Mesenchymal stem cell (in vitro differentiated cells and primary cell): ENCODE results near the gene CACNA1E.

ENCODE experiments used
- DNase-seq: peaks from one replicate; pipeline ENCODE4 v3.0.0-alpha.2; 2013
- H2AFZ ChIP-seq: one replicate; pipeline ENCODE4 v1.6.1; 2013; ENCODE audit warnings: low read depth, mild to moderate bottlenecking, control low read depth, inconsistent platforms, low read length, moderate library complexity
- H2AK5ac ChIP-seq: 2 replicates; pipeline ENCODE4 v1.6.1; 2013; ENCODE audit warnings: low read length, moderate library complexity, mild to moderate bottlenecking, inconsistent platforms; ENCODE audit not compliant: severe bottlenecking
- H2BK120ac ChIP-seq: one replicate; pipeline ENCODE4 v1.6.1; 2013; ENCODE audit warnings: low read depth, mild to moderate bottlenecking, inconsistent platforms, low read length, moderate library complexity
- H2BK12ac ChIP-seq, 2 experiments: one replicate each; pipeline ENCODE4 v1.6.1; 2013; ENCODE audit warnings: inconsistent platforms in 2 of 2, low read length in 2 of 2, mild to moderate bottlenecking in 2 of 2, moderate library complexity in 2 of 2, control low read depth in 1 of 2
- H2BK15ac ChIP-seq: one replicate; pipeline ENCODE4 v1.6.1; 2013; ENCODE audit warnings: mild to moderate bottlenecking, low read depth, inconsistent platforms; ENCODE audit not compliant: poor library complexity, severe bottlenecking
- H2BK5ac ChIP-seq: 2 replicates; pipeline ENCODE4 v1.6.1; 2013; ENCODE audit warnings: low read depth, mild to moderate bottlenecking, low read length, control low read depth, inconsistent platforms; ENCODE audit not compliant: poor library complexity, severe bottlenecking
- H3K14ac ChIP-seq, 2 experiments: one replicate each; pipeline ENCODE4 v1.6.1; 2013; ENCODE audit warnings: inconsistent platforms in 2 of 2, low read length in 2 of 2, control low read depth in 1 of 2, mild to moderate bottlenecking in 1 of 2, moderate library complexity in 1 of 2
- H3K18ac ChIP-seq, 2 experiments: one replicate each; pipeline ENCODE4 v1.6.1; 2013; ENCODE audit warnings: inconsistent platforms in 2 of 2, low read length in 2 of 2, control low read depth in 1 of 2, low read depth in 1 of 2, mild to moderate bottlenecking in 1 of 2
- H3K23ac ChIP-seq, 2 experiments: one replicate each; pipeline ENCODE4 v1.6.1; 2013; ENCODE audit warnings: inconsistent platforms in 2 of 2, low read length in 2 of 2, mild to moderate bottlenecking in 2 of 2, moderate library complexity in 2 of 2, control low read depth in 1 of 2
- H3K27ac ChIP-seq: 2 replicates; pipeline ENCODE4 v1.5.1; 2013; ENCODE audit warnings: mild to moderate bottlenecking, moderate library complexity, low read length, control low read depth, inconsistent platforms; ENCODE audit not compliant: poor library complexity, severe bottlenecking
- H3K27me3 ChIP-seq, 2 experiments: 2 replicates each; pipeline versions ENCODE4 v1.6.1 to v1.7.0; 2013; ENCODE audit warnings: low read length in 2 of 2, mild to moderate bottlenecking in 2 of 2, moderate library complexity in 2 of 2, control low read depth in 1 of 2, inconsistent platforms in 1 of 2; ENCODE audit not compliant: control insufficient read depth in 1 of 2, insufficient read depth in 1 of 2
- H3K36me3 ChIP-seq, 2 experiments: 2 replicates each; pipeline versions ENCODE4 v1.6.1 to v1.7.0; 2013; ENCODE audit warnings: low read length in 2 of 2, control low read depth in 1 of 2, inconsistent platforms in 1 of 2, low read depth in 1 of 2, mild to moderate bottlenecking in 1 of 2; ENCODE audit not compliant: insufficient read depth in 2 of 2, control insufficient read depth in 1 of 2
- H3K4ac ChIP-seq, 2 experiments: one replicate each; pipeline ENCODE4 v1.6.1; 2013; ENCODE audit warnings: inconsistent platforms in 2 of 2, low read length in 2 of 2, mild to moderate bottlenecking in 2 of 2, moderate library complexity in 2 of 2, control low read depth in 1 of 2, low read depth in 1 of 2
- H3K4me1 ChIP-seq: 2 replicates; pipeline ENCODE4 v1.6.1; 2013; ENCODE audit warnings: low read depth, low read length, control low read depth; ENCODE audit not compliant: control insufficient read depth, insufficient read depth
- H3K4me2 ChIP-seq: 2 replicates; pipeline ENCODE4 v1.6.1; 2013; ENCODE audit warnings: low read length, mild to moderate bottlenecking, inconsistent platforms; ENCODE audit not compliant: poor library complexity, severe bottlenecking
- H3K4me3 ChIP-seq, 2 experiments: 2 replicates each; pipeline versions ENCODE4 v1.5.1 to v1.7.0; 2013; ENCODE audit warnings: low read length in 2 of 2, mild to moderate bottlenecking in 2 of 2, control low read depth in 1 of 2, low read depth in 1 of 2; ENCODE audit not compliant: insufficient read depth in 1 of 2
- H3K79me1 ChIP-seq: replicated peaks from 2 replicates; pipeline ENCODE4 v1.6.1; 2013; ENCODE audit warnings: mild to moderate bottlenecking, control low read depth, low read length, inconsistent platforms; ENCODE audit not compliant: poor library complexity, severe bottlenecking
- H3K9ac ChIP-seq: 2 replicates; pipeline ENCODE4 v1.7.0; 2013; ENCODE audit warnings: mild to moderate bottlenecking, low read length, moderate library complexity
- H3K9me3 ChIP-seq: 2 replicates; pipeline ENCODE4 v1.7.0; 2013; ENCODE audit warnings: mild to moderate bottlenecking, low read length; ENCODE audit not compliant: control insufficient read depth
- H4K8ac ChIP-seq: one replicate; pipeline ENCODE4 v1.6.1; 2013; ENCODE audit warnings: inconsistent platforms, mild to moderate bottlenecking, low read length, moderate library complexity
- H4K91ac ChIP-seq: one replicate; pipeline ENCODE4 v1.6.1; 2013; ENCODE audit warnings: mild to moderate bottlenecking, low read length, inconsistent platforms
- WGBS: methylation state at CpG from one replicate; pipeline ENCODE4 v1.1.7; 2013; ENCODE audit warnings: mixed read lengths; 5-methylcytosine and 5-hydroxymethylcytosine counted together

CACNA1E gene

DNA sequence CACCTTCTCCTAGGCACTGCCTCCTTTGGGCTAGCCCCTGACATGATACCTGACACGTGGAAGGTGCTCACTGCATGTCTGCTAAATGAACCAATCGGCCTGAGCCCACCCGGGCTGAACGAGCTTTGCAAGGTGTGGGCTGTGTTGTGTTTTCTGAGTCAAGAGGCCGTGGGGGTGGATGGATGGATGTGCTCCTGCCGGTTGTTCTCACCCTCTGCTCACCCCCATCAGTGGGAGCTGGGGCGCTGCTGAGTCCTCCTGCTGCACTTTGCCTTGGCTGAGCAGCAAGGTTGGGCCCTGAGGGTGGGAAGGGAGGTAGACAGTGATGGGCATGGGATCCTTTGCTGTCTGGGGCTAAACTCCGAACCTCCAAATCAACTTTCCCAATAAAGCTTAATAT, 6.7 kb upstream of the CACNA1E start:
- H3K27me3 ChIP-seq: peaks cover 34 to 75% of the 10 kb centered on the region in 2 experiments
- no peaks in the 10 kb centered on the region for H3K79me1 ChIP-seq
- H2AK5ac ChIP-seq: no peak overlapping the region
- no peak overlapping the region for H2BK15ac ChIP-seq
- no peaks in the 10 kb centered on the region for H3K36me3 ChIP-seq
- no peaks in the 10 kb centered on the region for H3K9me3 ChIP-seq
- no peak overlapping the region for H2AFZ ChIP-seq
- H3K18ac ChIP-seq: no peak overlapping the region
- H2BK120ac ChIP-seq: no peak overlapping the region
- H3K4me1 ChIP-seq: no peaks in the 10 kb centered on the region
- H3K4me2 ChIP-seq: no peak overlapping the region
- H3K14ac ChIP-seq: no peak overlapping the region
- no peak for DNase-seq
- no peak overlapping the region for H4K8ac ChIP-seq
- H3K9ac ChIP-seq: no peak overlapping the region
- no peak overlapping the region for H2BK5ac ChIP-seq
- no peak overlapping the region for H2BK12ac ChIP-seq
- no peak overlapping the region for H3K4me3 ChIP-seq
- no peak overlapping the region for H4K91ac ChIP-seq
- 52% methylated on average over 4 of the region's 8 CpGs for WGBS
- no peak overlapping the region for H3K27ac ChIP-seq
- no peak overlapping the region for H3K4ac ChIP-seq
- no peak overlapping the region for H3K23ac ChIP-seq

DNA sequence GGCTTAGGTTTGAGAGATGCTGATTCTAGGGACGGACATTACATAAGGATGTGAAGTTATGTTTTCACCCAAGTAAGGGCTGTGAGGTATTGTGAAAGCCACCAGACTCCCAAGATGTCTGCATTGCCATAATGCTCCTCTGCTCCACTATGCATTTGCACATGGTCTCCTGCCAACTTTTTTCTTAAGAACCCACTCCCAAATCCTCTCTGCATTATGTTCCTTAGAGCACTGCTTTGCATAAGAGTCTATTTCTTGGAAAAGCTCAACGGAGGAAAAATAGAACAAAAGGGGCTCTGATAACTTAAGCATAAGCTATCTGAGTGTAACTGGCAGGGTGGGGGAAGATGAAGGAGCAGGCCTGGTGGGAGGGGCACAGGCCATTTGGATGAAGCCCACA, 5.0 kb upstream of the CACNA1E start:
- H2BK12ac ChIP-seq: no peak overlapping the region
- H2BK120ac ChIP-seq: no peak overlapping the region
- no peak overlapping the region for H3K9ac ChIP-seq
- no peak overlapping the region for H2BK5ac ChIP-seq
- no peak overlapping the region for H2BK15ac ChIP-seq
- DNase-seq: no peak
- 58% methylated on average over 1 of the region's 2 CpGs for WGBS
- H4K8ac ChIP-seq: no peak overlapping the region
- H3K36me3 ChIP-seq: no peaks in the 10 kb centered on the region
- H3K9me3 ChIP-seq: no peaks in the 10 kb centered on the region
- H3K14ac ChIP-seq: no peak overlapping the region
- no peak overlapping the region for H3K27ac ChIP-seq
- no peaks in the 10 kb centered on the region for H3K79me1 ChIP-seq
- H3K4ac ChIP-seq: no peak overlapping the region
- H2AK5ac ChIP-seq: no peak overlapping the region
- H3K4me3 ChIP-seq: no peak overlapping the region
- peaks cover 5% of the 10 kb centered on the region for H3K4me1 ChIP-seq
- H3K27me3 ChIP-seq: peaks cover 52 to 90% of the 10 kb centered on the region in 2 experiments
- H2AFZ ChIP-seq: no peak overlapping the region
- H3K4me2 ChIP-seq: no peak overlapping the region
- no peak overlapping the region for H3K18ac ChIP-seq
- H3K23ac ChIP-seq: no peak overlapping the region
- H4K91ac ChIP-seq: no peak overlapping the region

DNA sequence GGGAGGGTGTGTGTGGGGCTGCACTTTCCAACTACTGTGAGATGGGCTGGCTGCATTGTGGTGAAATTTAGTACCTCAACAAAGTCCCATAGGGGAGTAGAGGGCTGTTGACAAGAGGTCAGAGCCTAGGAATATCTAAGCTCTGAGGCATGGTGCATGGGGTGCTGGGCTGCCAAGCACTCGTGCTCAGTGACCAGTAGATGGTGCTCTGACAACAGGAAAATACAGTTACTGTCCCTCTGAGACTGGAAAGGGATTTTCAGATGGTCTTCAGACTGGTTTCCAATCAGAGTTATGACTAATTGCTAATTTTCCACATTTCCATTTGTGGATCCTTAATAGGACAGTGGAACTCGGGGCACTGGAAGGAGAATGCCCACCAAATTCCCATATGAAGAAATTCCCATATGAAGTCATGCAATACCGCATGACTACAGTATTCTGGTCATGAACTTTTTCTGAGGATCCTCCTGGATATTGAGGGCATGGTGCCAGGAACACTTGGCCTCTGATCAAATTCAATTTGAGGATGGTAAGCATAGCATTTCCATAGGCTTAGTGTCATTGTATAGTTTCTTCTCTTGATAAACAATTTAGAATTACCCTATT, 4.1 kb upstream of the CACNA1E start:
- H3K4me2 ChIP-seq: no peak overlapping the region
- peaks cover 61 to 92% of the 10 kb centered on the region in 2 experiments for H3K27me3 ChIP-seq
- H3K27ac ChIP-seq: no peak overlapping the region
- no peak overlapping the region for H3K14ac ChIP-seq
- H3K23ac ChIP-seq: no peak overlapping the region
- H3K4me1 ChIP-seq: peaks cover 5% of the 10 kb centered on the region
- no peak overlapping the region for H4K91ac ChIP-seq
- DNase-seq: peak; percentile 44
- H2BK15ac ChIP-seq: no peak overlapping the region
- WGBS: 30% methylated on average over 3 of the region's 3 CpGs
- H2BK12ac ChIP-seq: no peak overlapping the region
- H3K4me3 ChIP-seq: no peak overlapping the region
- no peak overlapping the region for H2BK120ac ChIP-seq
- H2BK5ac ChIP-seq: no peak overlapping the region
- H3K36me3 ChIP-seq: no peaks in the 10 kb centered on the region
- no peak overlapping the region for H3K9ac ChIP-seq
- H3K4ac ChIP-seq: no peak overlapping the region
- no peak overlapping the region for H2AFZ ChIP-seq
- H3K18ac ChIP-seq: no peak overlapping the region
- H2AK5ac ChIP-seq: no peak overlapping the region
- H3K79me1 ChIP-seq: no peaks in the 10 kb centered on the region
- H3K9me3 ChIP-seq: no peaks in the 10 kb centered on the region
- no peak overlapping the region for H4K8ac ChIP-seq

DNA sequence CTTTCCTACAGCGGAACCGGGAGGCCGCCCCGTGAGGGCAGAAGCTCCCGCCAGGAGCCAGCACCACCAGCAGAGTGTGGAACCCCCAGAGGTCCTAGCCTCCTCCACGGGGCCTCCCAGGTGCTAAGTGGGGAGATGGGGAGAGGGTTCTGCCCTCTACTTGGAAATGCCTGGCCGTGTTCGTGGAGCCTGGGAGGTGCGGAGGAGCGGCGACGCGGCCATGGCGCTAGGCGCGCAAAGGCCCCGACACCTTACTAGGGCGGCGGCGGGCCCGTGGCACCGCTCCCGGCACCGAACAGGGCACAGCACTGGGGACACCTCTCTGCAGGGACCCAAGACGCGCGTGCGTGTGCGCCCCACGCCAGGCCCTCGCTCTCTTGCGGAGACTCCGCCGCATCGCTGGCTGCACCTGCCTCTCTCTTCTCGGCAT, 1.3 kb upstream of the CACNA1E start:
- H2BK15ac ChIP-seq: no peak overlapping the region
- H3K79me1 ChIP-seq: no peaks in the 10 kb centered on the region
- no peak overlapping the region for H3K27ac ChIP-seq
- no peak overlapping the region for H3K23ac ChIP-seq
- no peak overlapping the region for H4K8ac ChIP-seq
- H3K4ac ChIP-seq: no peak overlapping the region
- no peak overlapping the region for H3K4me2 ChIP-seq
- no peak overlapping the region for H4K91ac ChIP-seq
- H3K18ac ChIP-seq: no peak overlapping the region
- H2BK12ac ChIP-seq: no peak overlapping the region
- DNase-seq: no peak
- no peak overlapping the region for H2AK5ac ChIP-seq
- H3K14ac ChIP-seq: peak overlapping the region in 1 of 2 experiments; percentile 22
- no peak overlapping the region for H2BK120ac ChIP-seq
- H3K4me1 ChIP-seq: peaks cover 8% of the 10 kb centered on the region
- peaks cover 82 to 94% of the 10 kb centered on the region in 2 experiments for H3K27me3 ChIP-seq
- 8% methylated on average over 36 of the region's 36 CpGs for WGBS
- H2BK5ac ChIP-seq: no peak overlapping the region
- peak overlapping the region in 1 of 2 experiments; percentile 60 for H3K4me3 ChIP-seq
- no peak overlapping the region for H2AFZ ChIP-seq
- no peaks in the 10 kb centered on the region for H3K36me3 ChIP-seq
- no peak overlapping the region for H3K9ac ChIP-seq
- no peaks in the 10 kb centered on the region for H3K9me3 ChIP-seq
